Thymus (tissue), 11 donors: ENCODE data around the gene MAPK10. TPM values are rescaled to one million over a fixed set of nuclear protein-coding genes. Genes with fewer than 3 reads are reported as not detected.

Experiments used
- DNase-seq, 9 donors: peaks; one replicate each; pipeline ENCODE4 v3.0.0-alpha.2; 2013; ENCODE audit warnings: low spot score in 9 of 9, low read depth in 6 of 9, missing footprints in 1 of 9
- H3K27ac ChIP-seq, 2 donors: one replicate each; pipeline ENCODE4 v1.5.1; 2013; ENCODE audit warnings: control low read depth in 1 of 2, low read depth in 1 of 2, low read length in 1 of 2, mild to moderate bottlenecking in 1 of 2, moderate library complexity in 1 of 2
- H3K27me3 ChIP-seq, 2 donors: one replicate each; pipeline ENCODE4 v1.5.1; 2013; ENCODE audit warnings: low read length in 1 of 2; ENCODE audit not compliant: control insufficient read depth in 2 of 2, insufficient read depth in 1 of 2
- H3K36me3 ChIP-seq, 2 donors: one replicate each; pipeline ENCODE4 v1.5.1; 2013; ENCODE audit warnings: low read length in 1 of 2, mild to moderate bottlenecking in 1 of 2, moderate library complexity in 1 of 2; ENCODE audit not compliant: control insufficient read depth in 2 of 2, insufficient read depth in 2 of 2
- H3K4me1 ChIP-seq, 2 donors: one replicate each; pipeline ENCODE4 v1.5.1; 2013; ENCODE audit warnings: low read length in 2 of 2; ENCODE audit not compliant: control insufficient read depth in 2 of 2, insufficient read depth in 2 of 2
- H3K4me3 ChIP-seq, 2 donors: one replicate each; pipeline ENCODE4 v1.5.1; 2013; ENCODE audit warnings: low read length in 2 of 2, control low read depth in 1 of 2, mild to moderate bottlenecking in 1 of 2
- H3K9me3 ChIP-seq, 2 donors: one replicate each; pipeline ENCODE4 v1.5.1; 2013; ENCODE audit warnings: low read length in 1 of 2, mild to moderate bottlenecking in 1 of 2; ENCODE audit not compliant: control insufficient read depth in 2 of 2, insufficient read depth in 1 of 2
- WGBS: extraction: QIAGEN DNeasy Blood & Tissue Kit; methylation state at CpG from one replicate; pipeline ENCODE4 v1.1.7; 2013; 5-methylcytosine and 5-hydroxymethylcytosine counted together
- polyA plus RNA-seq: library from polyadenylated mRNA; stranded (reverse); fragments of 200-250 nt; gene quantifications from one replicate; pipeline ENCODE4 v1.2.3, GENCODE V29; 2013
- total RNA-seq: library from RNA; stranded (reverse); fragments of 120-200 nt; gene quantifications from one replicate; pipeline ENCODE4 v1.2.4, GENCODE V29; 2013
- donor health status: healthy.

Gene MAPK10
- total and polyA plus RNA-seq, 2 donors, result 3.7 to 8.6 TPM

DNA sequence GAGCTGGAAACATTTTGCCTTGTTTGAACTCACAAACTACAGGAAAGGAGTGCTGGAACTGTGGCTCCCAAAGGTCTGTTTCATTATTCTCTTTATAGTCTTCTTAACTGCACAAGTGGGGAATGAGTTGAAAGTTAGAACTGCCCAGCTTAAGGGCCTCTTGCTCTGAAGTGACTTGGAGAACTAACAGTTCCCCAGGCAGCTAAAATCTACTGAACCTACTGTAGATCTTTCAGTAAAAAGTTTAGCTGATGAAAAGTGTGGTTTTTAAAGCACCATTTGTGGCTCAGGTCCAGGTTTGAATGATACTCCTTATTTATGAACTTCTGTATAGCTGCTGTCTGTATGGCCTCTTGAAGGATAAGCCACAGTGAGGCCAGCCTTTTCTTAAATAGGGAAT is 353.8 kb downstream of the MAPK10 start:
- Histone ChIP-seq H3K4me1 (no peaks in the 10 kb centered on the region), H3K27me3 (no peaks in the 10 kb centered on the region), H3K4me3 (no peak overlapping the region), H3K9me3 (no peaks in the 10 kb centered on the region), H3K36me3 (no peaks in the 10 kb centered on the region), H3K27ac (no peak overlapping the region)
- no peak for DNase-seq

- WGBS, result 99% methylated on average over 2 of the region's 2 CpGs
- no peak overlapping the region for H3K27ac ChIP-seq
- H3K27me3 ChIP-seq, result no peaks in the 10 kb centered on the region
- DNase-seq, result no peak
- H3K4me1 ChIP-seq, result no peaks in the 10 kb centered on the region
- H3K9me3 ChIP-seq, result no peaks in the 10 kb centered on the region
- H3K36me3 ChIP-seq, result no peaks in the 10 kb centered on the region
- H3K4me3 ChIP-seq, result no peak overlapping the region
Measured at GRCh38 chr4:86004030-86004429, 355.8 kb downstream of the MAPK10 start.

GRCh38 chr4:86001591-86001990 is 358.3 kb downstream of the MAPK10 start:
- Histone ChIP-seq H3K9me3 (no peaks in the 10 kb centered on the region), H3K4me3 (no peak overlapping the region), H3K36me3 (no peaks in the 10 kb centered on the region), H3K4me1 (no peaks in the 10 kb centered on the region), H3K27ac (no peak overlapping the region), H3K27me3 (no peaks in the 10 kb centered on the region)
- DNase-seq, result no peak
- WGBS, result 93% methylated on average over 2 of the region's 2 CpGs

DNA sequence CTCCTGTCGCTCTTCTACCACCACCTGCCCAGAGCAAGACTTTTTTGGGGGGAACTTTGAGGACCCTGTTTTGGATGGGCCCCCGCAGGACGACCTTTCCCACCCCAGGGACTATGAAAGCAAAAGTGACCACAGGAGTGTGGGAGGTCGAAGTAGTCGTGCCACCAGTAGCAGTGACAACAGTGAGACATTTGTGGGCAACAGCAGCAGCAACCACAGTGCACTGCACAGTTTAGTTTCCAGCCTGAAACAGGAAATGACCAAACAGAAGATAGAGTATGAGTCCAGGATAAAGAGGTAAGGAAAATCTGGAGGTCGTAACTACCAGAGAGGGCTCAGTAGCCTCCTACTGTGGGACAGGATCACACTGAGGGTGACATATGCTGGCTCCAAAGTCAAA is 364.5 kb downstream of the MAPK10 start:
- no peak overlapping the region for H3K27ac ChIP-seq
- no peaks in the 10 kb centered on the region for H3K36me3 ChIP-seq

GRCh38 chr4:85994576-85994975 is 365.3 kb downstream of the MAPK10 start:
- no peak overlapping the region for H3K27ac ChIP-seq
- DNase-seq, result no peak
- no peaks in the 10 kb centered on the region for H3K36me3 ChIP-seq
- H3K4me1 ChIP-seq, result no peaks in the 10 kb centered on the region
- no peaks in the 10 kb centered on the region for H3K9me3 ChIP-seq
- H3K27me3 ChIP-seq, result no peaks in the 10 kb centered on the region
- H3K4me3 ChIP-seq, result no peak overlapping the region

More for the DNA sequence above, 364.5 kb downstream of the MAPK10 start:
- Histone ChIP-seq H3K4me1 (no peaks in the 10 kb centered on the region), H3K9me3 (no peaks in the 10 kb centered on the region), H3K4me3 (no peak overlapping the region), H3K27me3 (no peaks in the 10 kb centered on the region)
- WGBS, result 68% methylated on average over 6 of the region's 6 CpGs
- no peak for DNase-seq

- 98% methylated on average over 2 of the region's 2 CpGs for WGBS
- Histone ChIP-seq H3K4me3 (no peak overlapping the region), H3K27ac (no peak overlapping the region), H3K36me3 (no peaks in the 10 kb centered on the region), H3K27me3 (no peaks in the 10 kb centered on the region), H3K9me3 (no peaks in the 10 kb centered on the region), H3K4me1 (no peaks in the 10 kb centered on the region)
- no peak for DNase-seq
Measured at GRCh38 chr4:85993641-85994040, 366.2 kb downstream of the MAPK10 start.

- H3K27me3 ChIP-seq, result no peaks in the 10 kb centered on the region
- WGBS, result 98% methylated on average over 1 of the region's 1 CpG
- H3K9me3 ChIP-seq, result no peaks in the 10 kb centered on the region
- no peaks in the 10 kb centered on the region for H3K4me1 ChIP-seq
- no peaks in the 10 kb centered on the region for H3K36me3 ChIP-seq
- no peak overlapping the region for H3K27ac ChIP-seq
- no peak for DNase-seq
- no peak overlapping the region for H3K4me3 ChIP-seq
Measured at GRCh38 chr4:85986266-85986665, 373.6 kb downstream of the MAPK10 start.

- no peak for DNase-seq
- no peaks in the 10 kb centered on the region for H3K27me3 ChIP-seq
- H3K4me3 ChIP-seq, result no peak overlapping the region
- H3K4me1 ChIP-seq, result no peaks in the 10 kb centered on the region
- H3K27ac ChIP-seq, result no peak overlapping the region
- WGBS, result 84% methylated on average over 3 of the region's 3 CpGs
- no peaks in the 10 kb centered on the region for H3K9me3 ChIP-seq
- H3K36me3 ChIP-seq, result no peaks in the 10 kb centered on the region
Measured at GRCh38 chr4:85979276-85979675, 380.6 kb downstream of the MAPK10 start.

- Histone ChIP-seq H3K4me1 (no peaks in the 10 kb centered on the region), H3K36me3 (no peaks in the 10 kb centered on the region), H3K4me3 (no peak overlapping the region), H3K9me3 (no peaks in the 10 kb centered on the region), H3K27ac (no peak overlapping the region), H3K27me3 (no peaks in the 10 kb centered on the region)
- WGBS, result 93% methylated on average over 2 of the region's 2 CpGs
- no peak for DNase-seq
Measured at GRCh38 chr4:85970535-85970934, 389.3 kb downstream of the MAPK10 start.
